H7 (cell line): Measurements from ENCODE around the gene CNTNAP2. TPM values are rescaled to one million over a fixed set of nuclear protein-coding genes. Genes with fewer than 3 reads are reported as not detected.
A peak's percentile ranks its signal among the peaks of the same experiment; 100 is the strongest.
"Not testable (repeated sequence)": the region's sequence is repeated elsewhere in the genome, so short reads cannot be mapped to it uniquely, and the experiment has no call there.

Source experiments
- DNase-seq: peaks from one replicate; pipeline ENCODE4 v3.0.0; 2012
- H3K27me3 ChIP-seq: 2 replicates; pipeline ENCODE4 v1.6.0; 2011; ENCODE audit warnings: mild to moderate bottlenecking, low read length; ENCODE audit not compliant: control insufficient read depth, insufficient read depth
- H3K36me3 ChIP-seq: replicated peaks from 2 replicates; pipeline ENCODE4 v1.5.1; 2011; ENCODE audit warnings: low read length; ENCODE audit not compliant: control insufficient read depth, insufficient read depth
- H3K4me3 ChIP-seq: 2 replicates; pipeline ENCODE4 v1.5.1; 2011; ENCODE audit warnings: low read depth, mild to moderate bottlenecking, control low read depth, low read length, moderate library complexity; ENCODE audit not compliant: insufficient read depth
- total RNA-seq: library from RNA; depleted of rRNA; stranded (reverse); fragments of >200 nt; shearing (Covaris generic); gene quantifications from 2 replicates; pipeline ENCODE4 v1.2.3, GENCODE V29; 2014

Gene CNTNAP2
- total RNA-seq, 1 experiment from 2014 or later, result 109 TPM

- no peaks in the 10 kb centered on the region for H3K36me3 ChIP-seq
- H3K4me3 ChIP-seq, result no peak overlapping the region
- H3K27me3 ChIP-seq, result no peaks in the 10 kb centered on the region; the same call in 1 of the 2 replicates
- no peak for DNase-seq
Measured at GRCh38 chr7:146206270-146206669, 89.7 kb downstream of the CNTNAP2 start.

GRCh38 chr7:146208492-146208891, 91.9 kb downstream of the CNTNAP2 start:
- H3K36me3 ChIP-seq, result no peaks in the 10 kb centered on the region
- H3K4me3 ChIP-seq, result no peak overlapping the region
- H3K27me3 ChIP-seq, result no peaks in the 10 kb centered on the region; the same call in 1 of the 2 replicates
- DNase-seq, result no peak

DNA sequence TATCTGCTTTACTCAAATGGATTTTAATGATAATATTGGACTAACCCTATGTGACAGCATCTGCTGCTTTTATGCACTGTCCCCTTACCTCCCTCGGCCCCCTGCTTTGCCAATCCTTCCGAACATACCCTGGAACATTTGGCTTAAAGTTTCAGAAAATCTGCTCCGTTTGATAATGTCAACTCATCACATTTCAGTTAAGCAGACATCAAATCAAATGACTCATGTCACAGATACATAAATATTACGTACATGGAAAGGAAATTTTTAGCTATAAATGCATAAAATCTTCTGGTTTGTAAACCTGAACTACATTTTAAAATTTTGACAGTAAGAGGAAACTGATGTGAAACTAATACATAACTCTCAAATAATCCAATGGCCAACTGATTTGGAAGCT, 98.2 kb downstream of the CNTNAP2 start:
- Histone ChIP-seq H3K4me3 (no peak overlapping the region), H3K36me3 (peaks cover 1% of the 10 kb centered on the region; the same call in 1 of the 2 replicates), H3K27me3 (no peaks in the 10 kb centered on the region)
- no peak for DNase-seq

DNA sequence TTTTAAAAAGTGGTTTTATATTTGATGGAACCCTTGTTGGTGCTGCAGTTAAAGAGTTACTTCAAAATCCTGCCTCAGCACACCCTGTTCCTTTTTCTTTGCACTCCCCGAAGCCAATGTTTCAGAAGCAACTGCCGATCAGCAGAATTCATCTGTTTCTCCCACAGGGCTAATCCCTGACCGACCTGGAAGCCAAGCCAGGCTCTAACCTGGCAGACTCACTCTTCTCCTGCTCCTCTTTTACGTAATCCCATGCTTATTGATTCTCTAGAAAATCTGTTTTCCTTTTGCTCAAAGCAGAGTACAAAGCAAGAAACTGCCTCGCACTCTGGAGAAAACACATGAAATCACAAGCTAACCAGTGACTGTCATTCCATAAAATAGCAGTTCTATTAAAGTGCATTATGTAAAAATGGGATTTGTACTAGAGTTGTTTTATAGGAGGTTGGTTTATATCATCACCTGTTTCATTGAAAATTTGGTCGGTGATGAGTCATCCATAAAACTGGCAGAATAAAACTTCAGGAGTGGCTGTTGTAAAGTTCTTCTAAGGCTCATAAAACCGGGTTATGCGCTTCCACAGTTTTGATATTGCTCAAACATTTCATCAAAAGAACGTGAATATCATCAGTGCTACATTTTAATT, 99.9 kb downstream of the CNTNAP2 start:
- no peak for DNase-seq
- peaks cover 1% of the 10 kb centered on the region; the same call in 1 of the 2 replicates for H3K36me3 ChIP-seq
- H3K27me3 ChIP-seq, result no peaks in the 10 kb centered on the region
- H3K4me3 ChIP-seq, result no peak overlapping the region

- DNase-seq, result no peak
- Histone ChIP-seq H3K27me3 (no peaks in the 10 kb centered on the region), H3K36me3 (no peaks in the 10 kb centered on the region), H3K4me3 (no peak overlapping the region)
Measured at GRCh38 chr7:146223851-146224250, 107.2 kb downstream of the CNTNAP2 start.

GRCh38 chr7:146232604-146233003, 116.0 kb downstream of the CNTNAP2 start:
- H3K36me3 ChIP-seq, result peaks cover 6% of the 10 kb centered on the region; the same call in 1 of the 2 replicates
- H3K4me3 ChIP-seq, result no peak overlapping the region
- H3K27me3 ChIP-seq, result no peaks in the 10 kb centered on the region
- no peak for DNase-seq

- no peak for DNase-seq
- Histone ChIP-seq H3K27me3 (no peaks in the 10 kb centered on the region), H3K36me3 (peaks cover 6% of the 10 kb centered on the region)
Measured at GRCh38 chr7:146235195-146235594, 118.6 kb downstream of the CNTNAP2 start.

GRCh38 chr7:146242661-146243060, 126.1 kb downstream of the CNTNAP2 start:
- H3K36me3 ChIP-seq, result peaks cover 3% of the 10 kb centered on the region
- no peak overlapping the region for H3K4me3 ChIP-seq
- H3K27me3 ChIP-seq, result no peaks in the 10 kb centered on the region
- DNase-seq, result no peak

More at GRCh38 chr7:146235195-146235594, 118.6 kb downstream of the CNTNAP2 start:
- H3K4me3 ChIP-seq, result no peak overlapping the region

- H3K4me3 ChIP-seq, result peak overlapping the region; percentile 74
- H3K36me3 ChIP-seq, H3K27me3 ChIP-seq, DNase-seq: not testable (repeated sequence)
Measured at GRCh38 chr7:146247991-146248390, 131.4 kb downstream of the CNTNAP2 start.

GRCh38 chr7:146248744-146249143, 132.1 kb downstream of the CNTNAP2 start:
- DNase-seq, H3K36me3 ChIP-seq, H3K27me3 ChIP-seq: not testable (repeated sequence)
- peak overlapping the region; percentile 74 for H3K4me3 ChIP-seq

- no peak overlapping the region for H3K4me3 ChIP-seq
- 0 out of 2 replicates have a peak, but pooled peaks cover 1% of the 10 kb centered on the region for H3K36me3 ChIP-seq
- no peak for DNase-seq
- H3K27me3 ChIP-seq, result no peaks in the 10 kb centered on the region
Measured at GRCh38 chr7:146249272-146249671, 132.7 kb downstream of the CNTNAP2 start.

GRCh38 chr7:146255609-146256008, 139.0 kb downstream of the CNTNAP2 start:
- no peak overlapping the region for H3K4me3 ChIP-seq
- H3K27me3 ChIP-seq, result no peaks in the 10 kb centered on the region
- H3K36me3 ChIP-seq, result no peaks in the 10 kb centered on the region
- no peak for DNase-seq

DNA sequence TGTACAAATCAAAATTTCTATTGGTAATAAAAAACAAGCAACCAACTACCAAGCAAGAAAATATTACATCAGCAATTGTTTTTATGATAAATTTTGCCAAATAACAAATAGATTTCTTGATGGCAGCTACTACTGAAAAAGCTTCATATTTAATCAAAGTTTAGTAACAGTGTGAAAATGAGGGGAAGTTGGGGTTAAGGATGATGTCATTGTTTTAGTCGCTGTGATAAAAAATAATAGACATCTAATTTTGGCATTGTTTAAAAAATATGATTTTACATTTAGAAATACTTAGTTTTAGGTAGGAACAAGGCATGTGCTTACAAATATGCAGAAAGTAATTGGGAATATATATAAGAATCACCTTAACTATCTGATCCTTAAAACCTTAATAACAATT, 145.9 kb downstream of the CNTNAP2 start:
- Histone ChIP-seq H3K36me3 (no peaks in the 10 kb centered on the region), H3K4me3 (no peak overlapping the region), H3K27me3 (no peaks in the 10 kb centered on the region)
- no peak for DNase-seq

DNA sequence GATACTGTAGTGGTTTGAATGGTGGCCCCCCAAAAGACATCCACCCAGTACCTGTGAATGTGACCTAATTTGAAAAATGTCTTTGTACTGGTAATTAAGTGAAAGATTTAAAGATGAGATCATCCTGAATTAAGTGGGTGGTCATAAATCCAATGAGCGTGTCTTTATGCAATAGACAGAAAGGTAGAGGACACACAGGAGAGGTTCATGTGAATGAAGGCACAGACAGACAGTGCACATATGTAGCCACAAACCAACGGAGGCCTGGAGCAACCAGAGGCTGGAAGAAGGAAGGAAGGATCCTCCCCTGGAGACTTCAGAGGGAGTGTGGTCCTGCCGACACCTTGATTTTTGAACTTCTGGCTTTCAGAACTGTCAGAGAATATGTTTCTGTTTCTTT, 160.3 kb downstream of the CNTNAP2 start:
- Histone ChIP-seq H3K36me3 (no peaks in the 10 kb centered on the region), H3K4me3 (no peak overlapping the region), H3K27me3 (no peaks in the 10 kb centered on the region)
- DNase-seq, result no peak

GRCh38 chr7:146285418-146285817, 168.8 kb downstream of the CNTNAP2 start:
- no peaks in the 10 kb centered on the region for H3K36me3 ChIP-seq
- H3K4me3 ChIP-seq, result no peak overlapping the region
- H3K27me3 ChIP-seq, result no peaks in the 10 kb centered on the region
- DNase-seq, result no peak

GRCh38 chr7:146290746-146291145, 174.1 kb downstream of the CNTNAP2 start:
- no peaks in the 10 kb centered on the region for H3K36me3 ChIP-seq
- no peak overlapping the region for H3K4me3 ChIP-seq
- DNase-seq, result no peak
- H3K27me3 ChIP-seq, result no peaks in the 10 kb centered on the region
